H1 (cell line): ENCODE data around the gene SH3RF3. TPM values are rescaled to one million over a fixed set of nuclear protein-coding genes. Genes with fewer than 3 reads are reported as not detected.

Experiments used
- CTCF ChIA-PET: fragments of 300-600 bp; sonication (Branson Sonifier 250); formaldehyde crosslinking; loops from one replicate; lab custom pipeline; 2021; ENCODE audit not compliant: partially characterized antibody; lab: Charles Lee
- POLR2A ChIA-PET: fragments of 300-600 bp; sonication (Branson Sonifier 250); formaldehyde crosslinking; loops from one replicate; lab custom pipeline; 2021; ENCODE audit warnings: inconsistent platforms; ENCODE audit not compliant: partially characterized antibody; lab: Charles Lee
- DNase-seq, 2 experiments: peaks; one replicate each; pipeline versions ENCODE4 v3.0.0 to v3.0.0-alpha.2; 2010 to 2022; ENCODE audit warnings: low spot score in 2 of 2, low read depth in 1 of 2, mixed read lengths in 1 of 2
- FAIRE-seq: peaks from 2 replicates; lab custom pipeline; 2011; peaks lifted over from hg19 to GRCh38; lab: Jason Lieb, UNC
- H2AFZ ChIP-seq: 2 replicates; pipeline ENCODE4 v1.8.1; 2012; ENCODE audit warnings: low read length, inconsistent platforms
- H2AK5ac ChIP-seq: 2 replicates; pipeline ENCODE4 v1.6.1; 2013; ENCODE audit warnings: low read depth, low read length
- H2BK120ac ChIP-seq: replicated peaks from 2 replicates; pipeline ENCODE3; 2013; ENCODE audit warnings: low read depth, low read length, inconsistent platforms
- H2BK12ac ChIP-seq: 2 replicates; pipeline ENCODE4 v1.6.1; 2013; ENCODE audit warnings: low read depth, low read length
- H2BK15ac ChIP-seq: 2 replicates; pipeline ENCODE4 v1.6.1; 2013; ENCODE audit warnings: low read length
- H2BK20ac ChIP-seq: 2 replicates; pipeline ENCODE4 v1.6.1; 2013; ENCODE audit warnings: low read length
- H2BK5ac ChIP-seq: 2 replicates; pipeline ENCODE4 v1.6.1; 2013; ENCODE audit warnings: low read depth, low read length
- H3K14ac ChIP-seq: 2 replicates; pipeline ENCODE4 v1.6.1; 2013; ENCODE audit warnings: inconsistent platforms; ENCODE audit not compliant: insufficient read length
- H3K18ac ChIP-seq: 2 replicates; pipeline ENCODE4 v1.6.1; 2013; ENCODE audit warnings: low read length; ENCODE audit errors: extremely low read depth
- H3K23ac ChIP-seq: 2 replicates; pipeline ENCODE4 v1.6.1; 2013; ENCODE audit warnings: inconsistent platforms; ENCODE audit not compliant: insufficient read length
- H3K23me2 ChIP-seq: 2 replicates; pipeline ENCODE4 v1.6.1; 2013; ENCODE audit warnings: low read depth, low read length
- H3K27ac ChIP-seq: 2 replicates; pipeline ENCODE4 v1.6.1; 2011; ENCODE audit warnings: low read depth, low read length, inconsistent platforms
- H3K27me3 ChIP-seq, 4 experiments: replicated peaks in 1 of 4; 1 replicate in 1 of 4; 2 replicates in 3 of 4; pipeline versions ENCODE4 v1.6.1 to v1.8.1; 2011 to 2013; ENCODE audit warnings: low read length in 3 of 4, mild to moderate bottlenecking in 3 of 4, inconsistent platforms in 2 of 4, mixed read lengths in 2 of 4, moderate library complexity in 1 of 4; ENCODE audit not compliant: control insufficient read depth in 3 of 4, insufficient read depth in 3 of 4; ENCODE audit errors: extremely low read depth in 1 of 4
- H3K36me3 ChIP-seq, 4 experiments: 2 replicates each; pipeline versions ENCODE4 v1.6.1 to v1.8.1; 2011 to 2013; ENCODE audit warnings: mild to moderate bottlenecking in 4 of 4, low read length in 3 of 4, moderate library complexity in 2 of 4, control low read depth in 1 of 4, inconsistent platforms in 1 of 4; ENCODE audit not compliant: insufficient read depth in 4 of 4, control insufficient read depth in 2 of 4
- H3K4ac ChIP-seq: replicated peaks from 2 replicates; pipeline ENCODE3; 2013; ENCODE audit warnings: low read length, low read depth, mixed read lengths, inconsistent platforms; ENCODE audit not compliant: insufficient read length
- H3K4me1 ChIP-seq, 4 experiments: replicated peaks in 1 of 4; 1 replicate in 1 of 4; 2 replicates in 3 of 4; pipeline versions ENCODE4 v1.6.1 to v1.8.1; 2011 to 2013; ENCODE audit warnings: low read length in 3 of 4, inconsistent platforms in 2 of 4, mixed read lengths in 1 of 4; ENCODE audit not compliant: insufficient read depth in 4 of 4, control insufficient read depth in 3 of 4
- H3K4me2 ChIP-seq, 2 experiments: 2 replicates each; pipeline versions ENCODE4 v1.6.1 to v1.8.1; 2011 to 2013; ENCODE audit warnings: low read depth in 2 of 2, low read length in 2 of 2, control low read depth in 1 of 2, inconsistent platforms in 1 of 2, mild to moderate bottlenecking in 1 of 2; ENCODE audit not compliant: insufficient read depth in 1 of 2
- H3K4me3 ChIP-seq, 4 experiments: fragments of 200-600, 300-600 bp in 1 of 4; sonication (generic), shearing (Covaris generic), sonication (Bioruptor Twin) in 1 of 4; 2 replicates each; pipeline versions ENCODE4 v1.5.1 to v1.8.1; 2011 to 2016; ENCODE audit warnings: low read length in 4 of 4, low read depth in 3 of 4, control low read depth in 2 of 4, inconsistent platforms in 2 of 4, mild to moderate bottlenecking in 2 of 4, mixed read lengths in 1 of 4, moderate library complexity in 1 of 4; ENCODE audit not compliant: insufficient read depth in 2 of 4; ENCODE audit errors: extremely low read depth in 1 of 4
- H3K56ac ChIP-seq: replicated peaks from 2 replicates; pipeline ENCODE3; 2013; ENCODE audit warnings: low read depth, mild to moderate bottlenecking, mixed read lengths, low read length, inconsistent platforms; ENCODE audit not compliant: insufficient read length
- H3K79me1 ChIP-seq: 2 replicates; pipeline ENCODE4 v1.6.1; 2013; ENCODE audit warnings: low read depth, low read length, control low read depth
- H3K79me2 ChIP-seq, 2 experiments: 2 replicates each; pipeline versions ENCODE4 v1.6.1 to v1.8.1; 2012 to 2013; ENCODE audit warnings: low read length in 2 of 2, mild to moderate bottlenecking in 2 of 2, inconsistent platforms in 1 of 2; ENCODE audit not compliant: insufficient read depth in 2 of 2, control insufficient read depth in 1 of 2
- H3K9ac ChIP-seq, 4 experiments: replicated peaks in 1 of 4; 1 replicate in 1 of 4; 2 replicates in 3 of 4; pipeline versions ENCODE4 v1.6.1 to v1.8.1; 2011 to 2013; ENCODE audit warnings: low read depth in 3 of 4, low read length in 3 of 4, control low read depth in 2 of 4, mild to moderate bottlenecking in 2 of 4, moderate library complexity in 2 of 4, inconsistent platforms in 1 of 4; ENCODE audit errors: extremely low read depth in 1 of 4
- H3K9me3 ChIP-seq, 2 experiments: 2 replicates each; pipeline versions ENCODE4 v1.6.1 to v1.8.1; 2012 to 2013; ENCODE audit warnings: mild to moderate bottlenecking in 2 of 2, moderate library complexity in 2 of 2, control low read depth in 1 of 2, inconsistent platforms in 1 of 2, low read depth in 1 of 2, low read length in 1 of 2, mixed read lengths in 1 of 2; ENCODE audit not compliant: insufficient read depth in 2 of 2
- H4K20me1 ChIP-seq, 2 experiments: replicated peaks in 1 of 2; 2 replicates each; pipeline versions ENCODE3 to v1.8.1; 2011 to 2013; ENCODE audit warnings: inconsistent platforms in 2 of 2, low read length in 2 of 2, mild to moderate bottlenecking in 1 of 2; ENCODE audit not compliant: insufficient read depth in 2 of 2, control insufficient read depth in 1 of 2
- H4K5ac ChIP-seq: 2 replicates; pipeline ENCODE4 v1.6.1; 2013; ENCODE audit warnings: low read length, low read depth, mixed read lengths, inconsistent platforms; ENCODE audit not compliant: insufficient read length
- H4K8ac ChIP-seq: 2 replicates; pipeline ENCODE4 v1.8.0; 2013; ENCODE audit warnings: mild to moderate bottlenecking, moderate library complexity, low read length, inconsistent platforms; ENCODE audit not compliant: insufficient read depth; ENCODE audit errors: extremely low read depth
- H4K91ac ChIP-seq: replicated peaks from 2 replicates; pipeline ENCODE3; 2013; ENCODE audit warnings: low read length, mixed read lengths, inconsistent platforms; ENCODE audit not compliant: insufficient read length
- CBX8 ChIP-seq: fragments of 300-800, 300-1000 bp; sonication (generic); IDR thresholded peaks from 2 replicates; pipeline ENCODE4 v1.7.1; 2016; ENCODE audit warnings: low read depth, low read length, borderline replicate concordance
- CEBPB ChIP-seq: IDR thresholded peaks from 2 replicates; pipeline ENCODE4 v1.6.1; 2012; ENCODE audit warnings: low read depth, low read length
- CHD2 ChIP-seq: IDR thresholded peaks from 2 replicates; pipeline ENCODE4 v1.6.1; 2012; ENCODE audit warnings: low read length, improper control_type of control experiment
- EP300 ChIP-seq, 2 experiments: IDR thresholded peaks; 1 replicate in 1 of 2; 2 replicates in 1 of 2; pipeline ENCODE4 v1.6.1; 2011 to 2012; ENCODE audit warnings: low read depth in 2 of 2, low read length in 2 of 2, mild to moderate bottlenecking in 2 of 2, borderline replicate concordance in 1 of 2, inconsistent platforms in 1 of 2, moderate library complexity in 1 of 2
- KDM5A ChIP-seq: fragments of 200-600 bp; IDR thresholded peaks from 2 replicates; pipeline ENCODE4 v1.7.1; 2012; ENCODE audit warnings: mild to moderate bottlenecking, low read length, inconsistent platforms, mixed read lengths
- MAFK ChIP-seq: IDR thresholded peaks from 2 replicates; pipeline ENCODE4 v1.6.1; 2012; ENCODE audit warnings: low read depth, mild to moderate bottlenecking, improper control_type of control experiment, low read length
- NANOG ChIP-seq: IDR thresholded peaks from 2 replicates; pipeline ENCODE4 v1.6.1; 2011; ENCODE audit warnings: low read length, low read depth, mild to moderate bottlenecking, inconsistent platforms; ENCODE audit not compliant: insufficient read depth, poor library complexity, severe bottlenecking
- NRF1 ChIP-seq: IDR thresholded peaks from 2 replicates; pipeline ENCODE4 v1.6.1; 2011; ENCODE audit warnings: mild to moderate bottlenecking, low read depth, low read length, improper control_type of control experiment
- POLR2AphosphoS5 ChIP-seq: IDR thresholded peaks from 2 replicates; pipeline ENCODE4 v1.6.1; 2011; ENCODE audit warnings: low read depth, low read length
- RBBP5 ChIP-seq: IDR thresholded peaks from 2 replicates; pipeline ENCODE4 v1.7.1; 2012; ENCODE audit warnings: low read depth, mild to moderate bottlenecking, inconsistent platforms, low read length, moderate library complexity, borderline replicate concordance
- RNF2 ChIP-seq: fragments of 200-900, 300-1000 bp; sonication (generic); IDR thresholded peaks from 2 replicates; pipeline ENCODE4 v1.7.1; 2016; ENCODE audit warnings: borderline replicate concordance, low read depth, mild to moderate bottlenecking, antibody characterized with exemption, low read length; ENCODE audit not compliant: poor library complexity, severe bottlenecking; ENCODE audit errors: missing control alignments
- SIX5 ChIP-seq: IDR thresholded peaks from 2 replicates; pipeline ENCODE4 v1.6.1; 2011; ENCODE audit warnings: mild to moderate bottlenecking, low read depth, low read length
- WGBS, 2 experiments: shearing (Covaris generic) in 1 of 2; methylation state at CpG; one replicate each; pipeline versions ENCODE4 v1.1.6 to v1.1.7; 2013 to 2015; ENCODE audit warnings: low lambda C conversion rate in 2 of 2, mixed read lengths in 2 of 2, inconsistent platforms in 1 of 2, low coverage in 1 of 2, missing lambda C conversion rate in 1 of 2; ENCODE audit not compliant: insufficient replicate concordance in 2 of 2, insufficient coverage in 1 of 2, insufficient read length in 1 of 2; ENCODE audit errors: extremely low coverage in 1 of 2, missing lambda C conversion rate in 1 of 2; 5-methylcytosine and 5-hydroxymethylcytosine counted together
- polyA plus RNA-seq, 7 experiments: library from polyadenylated mRNA; depleted of rRNA in 3 of 7; stranded (reverse) in 5 of 7; unstranded in 2 of 7; fragments of >200 nt in 5 of 7; fragments of 200-250 nt in 2 of 7; gene quantifications; 1 replicate in 5 of 7; 2 replicates in 1 of 7; 4 replicates in 1 of 7; pipeline versions ENCODE4 v1.2.1 to v1.2.3, GENCODE V29; 2011 to 2013; ENCODE audit warnings: missing spikeins in 2 of 7, mixed read lengths in 2 of 7
- total RNA-seq: library from RNA; stranded (reverse); fragmentation: NEBNext Ultra II Directional; extraction: Animal tissue kit (Norgen Biotek cat#: 25700); gene quantifications from 2 replicates; pipeline ENCODE4 v1.2.1, GENCODE V29; 2021
- TF ChIP-seq, protein P1 (sequence below): IDR thresholded peaks from 2 replicates; pipeline ENCODE4 v1.6.1; 2012; ENCODE audit warnings: inconsistent platforms

Gene SH3RF3
- total and polyA plus RNA-seq, 2 of the 8 experiments (the other 6 are each of a cell fraction or from before 2014, with no cell fraction given): 0.11 to 0.65 TPM

DNA sequence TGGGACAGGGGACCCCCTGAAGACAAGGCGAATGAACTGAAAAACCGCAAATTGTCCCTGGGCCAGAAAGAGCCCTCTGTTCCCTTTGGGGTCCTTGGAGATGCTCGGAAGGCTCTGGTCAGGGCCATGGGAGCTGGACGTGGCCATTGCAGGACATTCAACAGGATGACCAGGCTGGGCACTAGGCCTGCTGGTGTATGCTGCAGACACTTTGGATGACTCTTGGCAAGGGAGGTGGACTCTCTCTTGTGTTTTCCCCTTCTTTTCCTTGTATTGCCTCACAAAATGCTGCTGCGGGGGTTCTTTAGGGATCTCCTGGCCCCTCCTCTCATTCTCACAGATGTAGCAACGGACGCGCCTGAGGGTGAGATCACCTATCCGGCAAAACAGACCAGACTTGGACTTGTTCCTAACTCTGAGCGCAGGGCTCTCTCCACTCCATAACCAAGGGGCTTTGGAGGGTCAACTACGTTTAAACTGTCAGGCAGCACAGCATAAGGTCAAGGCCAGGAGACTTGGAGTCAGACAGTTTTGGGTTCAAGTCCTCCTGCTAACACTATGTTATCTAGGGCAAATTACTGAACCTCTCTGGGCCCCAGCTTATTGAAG, 41.8 kb upstream of the SH3RF3 start:
- no peak overlapping the region for H2BK120ac ChIP-seq
- H3K18ac ChIP-seq: no peak overlapping the region
- no peak overlapping the region for H4K5ac ChIP-seq
- no peak for FAIRE-seq
- ChIA-PET CTCF (interaction anchor here (1.5 kb wide), 1 partner anchor 9 kb away, joined by 3 read pairs; no protein-coding TSS in a partner anchor), POLR2A (no interaction called here)
- H4K91ac ChIP-seq: no peak overlapping the region
- no peaks in the 10 kb centered on the region for H3K79me2 ChIP-seq
- H3K27me3 ChIP-seq: no peaks in the 10 kb centered on the region
- WGBS, 2 experiments: 81% methylated on average over 11 of the region's 11 CpGs; no CpG with 5 or more reads in 1 of the 2 experiments
- no peaks in the 10 kb centered on the region for H3K36me3 ChIP-seq
- no peaks in the 10 kb centered on the region for H3K79me1 ChIP-seq
- no peaks in the 10 kb centered on the region for H3K4me1 ChIP-seq
- H2BK5ac ChIP-seq: no peak overlapping the region
- H3K56ac ChIP-seq: no peak overlapping the region
- H3K4me3 ChIP-seq: no peak overlapping the region
- H3K23me2 ChIP-seq: no peaks in the 10 kb centered on the region
- H4K20me1 ChIP-seq: no peaks in the 10 kb centered on the region
- no peak for DNase-seq
- no peak overlapping the region for H3K9ac ChIP-seq
- H2AK5ac ChIP-seq: no peak overlapping the region
- peaks cover 3% of the 10 kb centered on the region in 2 experiments; a peak in 3 of 4 replicates for H3K9me3 ChIP-seq
- no peak overlapping the region for H2BK15ac ChIP-seq
- no peak overlapping the region for H2BK20ac ChIP-seq
- no peak overlapping the region for H3K27ac ChIP-seq
- H3K4me2 ChIP-seq: no peak overlapping the region
- H3K14ac ChIP-seq: no peak overlapping the region
- H4K8ac ChIP-seq: no peak overlapping the region
- no peak overlapping the region for H3K23ac ChIP-seq
- no peak overlapping the region for H2BK12ac ChIP-seq
- H2AFZ ChIP-seq: no peak overlapping the region
- no peak overlapping the region for H3K4ac ChIP-seq
- TF ChIP-seq POLR2AphosphoS5 (no peak), KDM5A (no peak), NRF1 (no peak), RNF2 (no peak), NANOG (no peak), EP300 (IDR thresholded peaks at IDR 0.05; ENCODE audit: borderline replicate concordance in 1 of 2, low read depth in 2 of 2, low read length in 2 of 2) (no peak), CHD2 (no peak), CBX8 (no peak), SIX5 (no peak), CEBPB (no peak), RBBP5 (no peak), MAFK (no peak)
- TF ChIP-seq, protein P1, sequence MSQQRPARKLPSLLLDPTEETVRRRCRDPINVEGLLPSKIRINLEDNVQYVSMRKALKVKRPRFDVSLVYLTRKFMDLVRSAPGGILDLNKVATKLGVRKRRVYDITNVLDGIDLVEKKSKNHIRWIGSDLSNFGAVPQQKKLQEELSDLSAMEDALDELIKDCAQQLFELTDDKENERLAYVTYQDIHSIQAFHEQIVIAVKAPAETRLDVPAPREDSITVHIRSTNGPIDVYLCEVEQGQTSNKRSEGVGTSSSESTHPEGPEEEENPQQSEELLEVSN: no peak
